PC-9 (cell line): ENCODE results near the gene SPATA12. TPM values are rescaled to one million over a fixed set of nuclear protein-coding genes. Genes with fewer than 3 reads are reported as not detected.

Source experiments
- BruUV-seq: library from RNA; stranded (reverse); fragments of 400-500 nt; replicated peaks from 2 replicates; lab custom pipeline; 2021; lab: Mats Ljungman, UMichigan
- CTCF ChIA-PET: fragments of 300-600 bp; sonication (Branson Sonifier 250); formaldehyde crosslinking; loops from one replicate; lab custom pipeline; 2022; ENCODE audit warnings: antibody characterized with exemption; lab: Charles Lee
- POLR2A ChIA-PET: fragments of 300-600 bp; sonication (Branson Sonifier 250); formaldehyde crosslinking; loops from one replicate; lab custom pipeline; 2022; ENCODE audit warnings: antibody characterized with exemption; ENCODE audit not compliant: unreplicated experiment; lab: Charles Lee
- DNase-seq, 2 experiments: peaks; one replicate each; pipeline versions ENCODE4 v3.0.0 to v3.0.0-alpha.2; 2015 to 2022; ENCODE audit warnings: mixed read lengths in 1 of 2
- H2AFZ ChIP-seq: fragments of 200-600 bp; sonication (generic); 2 replicates; pipeline ENCODE4 v1.8.1; 2017; ENCODE audit warnings: antibody characterized with exemption
- H3F3A ChIP-seq: fragments of 200-600 bp; sonication (generic); 2 replicates; pipeline ENCODE4 v1.8.1; 2017; ENCODE audit warnings: antibody characterized with exemption, mild to moderate bottlenecking, low read depth; ENCODE audit not compliant: insufficient read depth
- H3K27ac ChIP-seq: fragments of 200-600 bp; sonication (generic); 2 replicates; pipeline ENCODE4 v1.6.1; 2016; ENCODE audit warnings: mixed run types
- H3K27me3 ChIP-seq: fragments of 200-600 bp; sonication (generic); 2 replicates; pipeline ENCODE4 v1.6.1; 2016; ENCODE audit warnings: low read depth, mixed run types; ENCODE audit not compliant: insufficient read depth
- H3K36me3 ChIP-seq: fragments of 200-600 bp; sonication (generic); 2 replicates; pipeline ENCODE4 v1.6.1; 2016; ENCODE audit warnings: low read depth, mixed run types
- H3K4me1 ChIP-seq: fragments of 200-600 bp; sonication (generic); replicated peaks from 2 replicates; pipeline ENCODE4 v1.6.1; 2016; ENCODE audit warnings: mixed run types; ENCODE audit not compliant: insufficient read depth
- H3K4me2 ChIP-seq: fragments of 200-600 bp; sonication (generic); 2 replicates; pipeline ENCODE4 v1.6.1; 2017; ENCODE audit warnings: mixed run types
- H3K4me3 ChIP-seq: fragments of 200-600 bp; sonication (generic); 2 replicates; pipeline ENCODE4 v1.6.1; 2016; ENCODE audit warnings: mixed run types
- H3K79me2 ChIP-seq: fragments of 200-600 bp; sonication (generic); 2 replicates; pipeline ENCODE4 v1.6.1; 2017; ENCODE audit warnings: low read depth, mixed run types
- H3K9me2 ChIP-seq: fragments of 200-600 bp; sonication (generic); 2 replicates; pipeline ENCODE4 v1.8.1; 2017; ENCODE audit warnings: mild to moderate bottlenecking; ENCODE audit not compliant: insufficient read depth
- H3K9me3 ChIP-seq: fragments of 200-600 bp; sonication (generic); 2 replicates; pipeline ENCODE4 v1.8.1; 2016; ENCODE audit warnings: low read depth; ENCODE audit not compliant: insufficient read depth
- H4K20me1 ChIP-seq: fragments of 200-600 bp; sonication (generic); 2 replicates; pipeline ENCODE4 v1.8.1; 2017; ENCODE audit not compliant: insufficient read depth
- CTCF ChIP-seq: fragments of 200-600 bp; sonication (generic); conservative IDR thresholded peaks from 2 replicates; pipeline ENCODE4 v1.6.1; 2017; ENCODE audit warnings: mixed run types, antibody characterized with exemption, mild to moderate bottlenecking, moderate library complexity
- EZH2 ChIP-seq: fragments of 200-600 bp; sonication (generic); IDR thresholded peaks from 2 replicates; pipeline ENCODE4 v1.8.0; 2017; ENCODE audit warnings: antibody characterized with exemption, low read depth
- intact Hi-C: fragments of 100-400 bp; cut with micrococcal nuclease; formaldehyde crosslinking; loops from one replicate; pipeline ENCODE4 v1.10.0; 2022; ENCODE audit not compliant: unreplicated experiment
- total RNA-seq: library from RNA; stranded (reverse); gene quantifications from 2 replicates; pipeline ENCODE4 v1.2.3, GENCODE V29; 2021

SPATA12 gene
- total RNA-seq, 1 experiment from 2014 or later = 0.57 TPM

- TF ChIP-seq CTCF (no peak), EZH2 (no peak)
- Histone ChIP-seq H3K9me2 (no peaks in the 10 kb centered on the region), H3K4me3 (no peak overlapping the region), H3K79me2 (peaks cover 86% of the 10 kb centered on the region), H3F3A (peaks cover 15% of the 10 kb centered on the region), H3K4me1 (peaks cover 25% of the 10 kb centered on the region), H3K36me3 (peaks cover 5% of the 10 kb centered on the region), H4K20me1 (no peaks in the 10 kb centered on the region), H3K27me3 (no peaks in the 10 kb centered on the region), H3K4me2 (no peak overlapping the region), H3K27ac (no peak overlapping the region), H3K9me3 (no peaks in the 10 kb centered on the region), H2AFZ (no peak overlapping the region)
- ChIA-PET CTCF (no interaction called here), POLR2A (no interaction called here)
- DNase-seq = no peak
- BruUV-seq = no TSS peak
- intact Hi-C loops = no loop called here
Observed at GRCh38 chr3:57073628-57074027, 13.2 kb downstream of the SPATA12 start.

GRCh38 chr3:57074135-57074534 lies 13.7 kb downstream of the SPATA12 start:
- BruUV-seq = no TSS peak
- POLR2A ChIA-PET = no interaction called here
- no peaks in the 10 kb centered on the region for H3K9me2 ChIP-seq
- peaks cover 10% of the 10 kb centered on the region; the same call in 1 of the 2 replicates for H3F3A ChIP-seq
- no peak for TF ChIP-seq CTCF
- TF ChIP-seq EZH2 = no peak
- no peaks in the 10 kb centered on the region for H4K20me1 ChIP-seq
- no peaks in the 10 kb centered on the region for H3K27me3 ChIP-seq
- peaks cover 5% of the 10 kb centered on the region for H3K36me3 ChIP-seq
- no peaks in the 10 kb centered on the region for H3K9me3 ChIP-seq
- peaks cover 86% of the 10 kb centered on the region for H3K79me2 ChIP-seq
- intact Hi-C loops = no loop called here
- H3K4me1 ChIP-seq = peaks cover 20% of the 10 kb centered on the region
- no peak overlapping the region for H2AFZ ChIP-seq
- H3K4me3 ChIP-seq = no peak overlapping the region
- CTCF ChIA-PET = no interaction called here
- no peak overlapping the region for H3K27ac ChIP-seq
- H3K4me2 ChIP-seq = no peak overlapping the region
- DNase-seq = no peak

GRCh38 chr3:57076422-57076951 lies 16.0 kb downstream of the SPATA12 start:
- peaks cover 5% of the 10 kb centered on the region for H3K36me3 ChIP-seq
- CTCF ChIA-PET = no interaction called here

More at GRCh38 chr3:57076422-57076951, 16.0 kb downstream of the SPATA12 start:
- Histone ChIP-seq H3K9me2 (no peaks in the 10 kb centered on the region), H3F3A (no peaks in the 10 kb centered on the region), H3K27ac (no peak overlapping the region), H3K27me3 (no peaks in the 10 kb centered on the region), H4K20me1 (no peaks in the 10 kb centered on the region), H3K4me3 (no peak overlapping the region), H3K9me3 (no peaks in the 10 kb centered on the region), H3K4me2 (peak overlapping the region; percentile 89; the same call in 1 of the 2 replicates), H3K79me2 (peaks cover 63% of the 10 kb centered on the region), H3K4me1 (peaks cover 17% of the 10 kb centered on the region), H2AFZ (no peak overlapping the region)
- no peak for TF ChIP-seq CTCF
- no peak for TF ChIP-seq EZH2
- POLR2A ChIA-PET = no interaction called here
- BruUV-seq = no TSS peak
- intact Hi-C loops = no loop called here
- no peak for DNase-seq
